Measurements from ENCODE around the gene HSPB7.

The HSPB7 gene

DNA sequence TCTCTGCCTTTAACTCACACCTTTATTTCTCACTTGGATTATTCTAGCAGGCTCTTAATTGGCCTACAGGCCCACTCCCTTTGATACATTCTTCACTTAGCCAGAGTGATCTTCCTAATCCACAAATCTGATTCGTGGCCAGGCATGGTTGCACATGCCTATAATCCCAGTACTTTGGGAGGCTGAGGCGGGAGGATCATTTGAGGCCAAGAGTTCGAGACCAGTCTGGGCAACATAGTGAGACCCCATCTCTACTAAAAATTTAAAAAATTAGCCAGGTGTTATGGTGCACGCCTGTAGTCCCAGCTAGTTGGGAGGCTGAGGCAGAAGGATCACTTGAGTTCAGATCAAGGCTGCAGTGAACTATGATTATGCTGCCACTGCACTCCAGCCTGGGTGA, 44.1 kb downstream of the HSPB7 start:
- DNase-seq = no peak

DNA sequence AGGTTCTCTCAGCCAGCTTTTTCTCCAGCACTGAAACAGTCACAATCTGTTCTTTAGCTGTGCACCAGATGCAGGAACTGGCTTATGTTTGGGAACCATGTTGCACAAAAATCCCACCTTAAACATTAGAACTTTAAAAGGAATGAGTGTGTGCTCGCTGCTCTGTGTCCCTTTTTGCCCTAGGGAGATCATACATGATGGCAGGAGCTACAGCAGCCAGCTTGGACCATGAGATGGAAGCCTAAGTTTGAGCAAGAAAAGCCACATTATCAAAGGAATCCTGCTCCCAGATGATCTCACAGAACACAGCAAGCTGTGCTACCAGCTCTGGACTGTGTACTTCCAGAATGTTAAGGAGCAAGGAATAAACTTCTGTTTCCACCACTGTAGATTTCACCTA, 45.4 kb downstream of the HSPB7 start:
- no peak for DNase-seq

DNA sequence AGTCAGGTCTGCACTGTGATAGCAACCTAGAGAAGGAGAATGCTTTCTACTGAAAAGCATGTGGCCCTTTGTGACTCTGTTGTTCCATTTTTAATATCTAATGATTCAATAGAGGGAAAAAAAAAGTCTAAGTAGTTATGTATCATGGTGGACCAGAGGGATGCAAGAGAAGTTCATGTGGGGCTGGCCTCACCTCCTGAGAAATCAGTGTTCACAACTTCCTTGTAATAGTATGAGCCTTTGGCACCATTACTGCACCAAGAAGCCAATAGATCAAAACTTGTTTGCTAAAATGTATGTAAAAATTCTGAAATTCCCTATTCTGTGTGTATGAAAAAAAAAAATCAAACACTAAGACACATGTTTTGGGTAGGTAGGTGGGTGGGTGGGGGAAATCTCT, 46.9 kb downstream of the HSPB7 start:
- no peak for DNase-seq

DNA sequence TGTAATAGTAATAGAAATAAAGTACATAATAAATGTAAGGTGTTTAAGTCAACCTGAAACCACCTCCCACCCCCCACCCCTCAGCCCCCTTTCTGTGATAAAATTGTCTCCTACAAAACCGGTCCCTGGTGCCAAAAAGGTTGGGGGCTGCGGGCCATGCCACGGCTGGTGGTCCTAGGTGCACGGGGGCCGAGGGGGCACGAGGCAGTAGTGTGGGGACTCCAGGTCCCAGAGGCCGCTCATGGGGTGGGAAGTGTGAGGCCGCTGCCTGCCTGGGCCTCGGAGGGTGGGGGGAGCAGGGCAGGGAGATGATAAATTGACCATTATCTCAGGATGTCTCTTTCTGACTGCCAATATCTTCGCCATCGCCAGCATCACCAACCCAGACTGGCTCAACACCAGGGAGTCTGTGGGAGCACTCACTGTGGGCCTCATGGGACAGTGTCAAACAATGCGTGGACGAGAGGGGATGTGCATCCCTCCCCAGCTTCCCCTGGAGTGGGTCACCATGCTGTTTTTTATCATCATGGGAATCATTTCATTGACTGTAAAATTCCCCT, 48.4 kb downstream of the HSPB7 start:
- no peak for DNase-seq

DNA sequence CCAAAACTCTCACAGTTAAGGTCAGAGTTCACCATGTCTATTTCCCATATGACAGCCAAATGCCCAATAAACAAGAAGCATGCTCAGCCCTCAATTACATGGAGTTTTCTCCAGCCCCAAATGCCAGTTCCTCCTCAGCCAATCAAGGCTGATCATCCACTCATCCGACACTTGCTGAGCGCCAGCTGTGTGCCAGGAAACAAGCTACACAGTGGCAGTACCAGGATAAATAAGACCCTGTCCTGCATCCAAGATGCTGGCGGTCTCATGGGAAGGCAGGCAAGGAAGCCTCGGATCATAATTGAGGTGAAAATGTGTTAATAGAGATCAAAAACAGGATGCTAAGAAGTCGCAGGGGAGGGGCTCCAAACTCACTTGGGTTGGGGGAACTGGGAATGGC, 49.7 kb downstream of the HSPB7 start:
- DNase-seq = no peak

DNA sequence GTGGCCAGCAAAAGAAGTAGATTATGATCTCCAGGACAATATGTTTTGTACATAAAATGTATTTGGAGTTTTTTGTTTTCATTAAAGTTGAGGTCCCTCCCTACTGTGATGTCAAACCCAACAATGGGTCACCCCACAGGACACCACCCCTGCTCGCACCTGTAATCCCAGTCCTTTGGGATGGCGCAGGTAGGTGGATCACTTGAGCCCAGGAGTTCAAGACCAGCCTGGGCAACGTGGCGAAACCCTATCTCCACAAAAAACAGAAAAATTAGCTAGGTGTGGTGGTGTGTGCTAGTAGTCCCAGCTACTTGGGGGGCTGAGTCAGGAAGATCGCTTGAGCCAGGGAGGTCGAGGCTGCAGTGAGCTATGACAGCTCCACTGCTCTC, 50.9 kb downstream of the HSPB7 start:
- DNase-seq = no peak

DNA sequence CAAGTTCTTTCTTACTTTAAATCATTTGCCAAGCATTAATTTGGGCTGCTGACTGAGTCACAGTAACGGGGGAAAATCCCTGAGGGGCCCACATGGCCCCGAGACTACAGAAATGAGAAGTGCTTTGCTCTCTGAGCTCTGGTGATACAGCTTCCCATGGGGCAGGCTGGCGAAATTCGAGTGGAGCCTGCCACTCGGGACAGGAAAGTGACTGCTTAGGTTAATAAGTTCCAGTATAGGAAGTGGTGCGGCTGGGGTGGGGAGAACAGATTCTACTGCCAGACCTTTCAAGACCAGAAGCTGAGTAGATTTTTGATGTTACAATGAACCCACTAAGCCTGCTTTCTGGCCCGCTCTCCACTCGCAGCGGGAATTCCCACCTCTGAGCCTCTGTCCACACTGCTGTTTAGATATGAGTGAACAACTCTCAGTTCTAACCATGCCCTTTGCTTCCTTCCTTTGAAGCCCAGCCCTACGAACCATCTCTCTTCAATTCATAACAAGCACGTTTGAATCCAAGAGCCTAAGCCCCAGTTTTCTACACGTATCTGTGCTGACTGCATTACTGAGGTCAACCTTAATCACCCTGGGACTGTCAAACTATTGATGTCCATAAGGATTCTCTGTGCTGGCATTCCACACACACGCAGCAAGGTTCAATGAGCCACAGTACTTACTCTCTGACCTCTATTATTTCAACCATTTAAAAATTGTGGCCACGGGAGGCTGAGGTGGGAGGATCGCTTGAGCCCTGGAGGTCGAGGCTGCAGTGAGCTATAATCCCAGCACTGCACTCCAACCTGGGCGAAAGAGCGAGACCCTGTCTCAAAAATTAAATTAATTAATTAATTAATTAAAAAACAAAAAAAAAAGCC, 51.5 kb downstream of the HSPB7 start:
- DNase-seq = no peak

DNA sequence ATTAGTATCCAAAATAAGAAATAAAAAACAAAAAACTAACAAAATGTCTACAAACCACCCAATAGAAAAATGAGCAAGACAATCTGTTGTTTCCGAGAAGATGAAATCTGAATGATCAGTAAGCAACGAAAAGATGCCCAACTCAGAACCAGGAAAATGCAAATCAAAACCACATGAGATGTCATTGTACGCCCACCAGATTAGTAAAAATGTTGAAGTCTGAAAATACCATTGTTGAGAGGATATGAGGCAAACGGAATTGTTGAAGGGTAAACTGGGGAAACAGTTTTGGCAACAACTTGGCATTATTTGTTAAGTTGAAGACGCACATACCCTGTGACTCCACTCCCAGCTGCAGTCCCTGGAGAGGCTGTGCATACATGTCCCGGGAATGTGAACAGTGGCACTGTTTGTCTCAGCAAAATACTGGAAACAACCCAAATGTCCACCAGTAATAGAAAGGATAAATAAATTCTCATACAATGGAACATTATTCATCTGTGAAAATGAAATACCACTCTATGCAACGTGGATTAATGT, 52.5 kb downstream of the HSPB7 start:
- DNase-seq = no peak

All from DMS53 (cell line).